GM21723 (cell line): ENCODE measurements around the gene GEMIN2.
A peak's percentile ranks its signal among the peaks of the same experiment; 100 is the strongest.
"Not testable (repeated sequence)": the region's sequence is repeated elsewhere in the genome, so short reads cannot be mapped to it uniquely, and the experiment has no call there.

ENCODE experiments used
- ATAC-seq: cut with Tn5 transposase; IDR thresholded peaks from one replicate; pipeline ENCODE4 v1.9.1; 2021; ENCODE audit warnings: mild to moderate bottlenecking, moderate library complexity; ENCODE audit not compliant: unreplicated experiment

The GEMIN2 gene

GRCh38 chr14:39114073-39114838 lies at the start of gene GEMIN2:
TSS of gene GEMIN2 (plus strand) at chr14:39114323. CDS start at chr14:39114339, 16 bp downstream.
- peak; percentile 87 for ATAC-seq

- not testable (repeated sequence) for ATAC-seq
These were observed 44.8 kb upstream of the GEMIN2 start for GRCh38 chr14:39069169-39069805.

DNA sequence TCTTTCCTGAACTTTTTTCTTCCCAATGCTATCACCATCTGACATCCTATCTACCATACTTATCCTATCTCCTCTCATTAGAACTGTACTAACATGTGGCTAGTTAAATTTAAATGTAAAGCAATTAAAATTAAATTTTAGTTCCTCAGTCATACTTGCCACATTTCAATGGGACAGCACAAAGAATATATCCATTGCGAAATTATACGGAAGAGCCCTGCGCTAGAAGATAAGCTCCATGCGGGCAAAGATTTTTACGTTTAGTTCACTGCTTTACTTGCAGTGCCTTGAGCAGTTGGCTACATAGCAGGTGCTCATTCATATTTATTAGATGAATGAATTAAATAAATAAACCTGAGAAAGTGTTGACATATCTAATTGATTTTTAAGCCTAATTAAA lies 44.2 kb upstream of the GEMIN2 start:
- ATAC-seq: no peak

DNA sequence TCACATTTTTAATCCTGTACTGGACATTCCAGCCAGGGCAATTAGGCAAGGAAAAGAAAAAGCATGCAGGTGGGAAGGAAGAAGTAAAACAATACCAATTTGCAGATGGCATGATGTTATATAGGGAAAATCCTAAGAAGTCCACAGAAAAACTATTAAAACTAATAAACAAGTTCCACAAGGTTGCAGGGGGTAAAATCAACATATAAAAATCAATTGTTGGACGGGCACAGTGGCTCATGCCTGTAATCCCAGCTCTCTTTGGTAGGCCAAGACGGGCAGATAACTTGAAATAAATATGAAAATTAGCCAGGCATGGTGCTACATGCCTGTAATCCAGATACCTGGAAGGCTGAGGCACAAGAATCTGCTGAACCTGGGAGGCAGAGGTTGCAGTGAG lies 43.0 kb upstream of the GEMIN2 start:
- no peak for ATAC-seq

DNA sequence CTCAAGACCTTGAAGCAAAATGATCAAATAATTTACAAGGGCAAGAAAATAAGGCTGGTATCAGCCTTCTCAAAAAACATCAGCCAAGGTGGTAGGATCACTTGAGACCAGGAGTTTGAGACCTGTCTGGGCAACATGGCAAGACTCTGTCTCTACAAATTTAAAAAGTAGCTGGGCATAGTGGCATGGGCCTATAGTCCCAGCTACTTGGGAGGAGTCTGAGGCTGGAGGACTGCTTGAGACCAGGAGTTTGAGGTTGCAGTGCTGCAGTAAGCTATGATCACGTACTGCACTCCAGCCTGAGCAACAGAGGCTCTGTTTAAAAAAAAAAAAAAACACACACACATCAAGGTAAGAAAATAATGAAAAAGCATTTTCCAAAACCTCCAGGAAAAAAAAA lies 33.2 kb upstream of the GEMIN2 start:
- ATAC-seq: no peak

DNA sequence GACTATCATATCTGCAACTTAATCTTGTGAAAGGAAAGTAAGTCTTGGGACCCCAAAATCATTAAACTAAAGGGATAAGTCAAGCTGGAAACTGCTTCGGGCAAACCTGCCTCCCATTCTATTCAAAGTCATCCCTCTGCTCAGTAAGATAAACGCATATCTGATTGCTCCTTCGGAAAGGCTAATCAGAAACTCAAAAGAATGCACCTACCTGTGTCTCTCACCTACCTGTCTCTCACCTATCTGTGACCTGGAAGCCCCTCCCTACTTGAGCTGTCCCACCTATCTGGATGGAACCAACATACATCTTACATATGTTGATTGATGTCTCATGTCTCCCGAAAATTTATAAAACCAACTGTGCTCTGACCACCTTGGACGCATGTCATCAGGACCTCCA lies 31.0 kb upstream of the GEMIN2 start:
- ATAC-seq: no peak

GRCh38 chr14:39085933-39086332 lies 28.2 kb upstream of the GEMIN2 start:
- no peak for ATAC-seq

DNA sequence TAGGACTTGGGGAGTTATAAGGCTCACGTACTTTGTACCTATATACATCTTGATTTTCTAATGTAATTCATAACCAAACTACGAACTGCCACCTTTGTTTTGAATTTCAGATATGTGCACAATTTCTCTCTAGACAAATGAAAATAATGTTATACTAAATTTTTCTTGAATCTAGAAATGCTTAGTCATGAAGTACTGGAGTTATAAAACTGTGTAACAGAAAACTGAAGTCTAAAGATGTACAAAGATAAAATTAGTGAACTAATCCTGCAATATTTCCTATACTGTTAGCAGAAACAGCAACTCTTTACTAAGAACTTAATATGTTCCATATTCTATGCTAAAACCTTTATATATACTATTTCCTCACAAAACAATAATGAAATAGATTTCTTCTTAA lies 26.6 kb upstream of the GEMIN2 start:
- ATAC-seq: no peak

GRCh38 chr14:39090548-39091111 lies 23.5 kb upstream of the GEMIN2 start:
- ATAC-seq: no peak

- ATAC-seq: no peak
These were observed 22.4 kb upstream of the GEMIN2 start for GRCh38 chr14:39091716-39092115.

DNA sequence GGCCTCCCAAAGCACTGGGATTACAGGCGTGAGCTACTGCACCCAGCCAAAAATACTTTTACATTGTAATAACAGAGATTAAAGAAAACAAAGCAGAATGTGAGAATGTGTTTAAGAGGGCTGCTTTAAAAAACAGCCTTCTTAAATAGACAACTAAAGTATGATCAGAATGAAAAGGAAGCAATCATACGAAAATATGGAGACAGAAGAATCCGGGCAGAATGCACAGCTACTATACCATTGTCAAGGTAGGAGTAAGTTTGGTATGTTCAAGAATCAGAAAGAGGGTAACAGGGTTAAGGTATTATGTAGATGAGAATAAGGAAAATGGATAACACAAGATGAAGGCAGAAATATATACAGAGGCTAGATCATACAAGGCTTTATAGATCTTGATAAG lies 19.6 kb upstream of the GEMIN2 start:
- no peak for ATAC-seq

GRCh38 chr14:39097159-39097558 lies 17.0 kb upstream of the GEMIN2 start:
- no peak for ATAC-seq

GRCh38 chr14:39099215-39099614 lies 14.9 kb upstream of the GEMIN2 start:
- ATAC-seq: not testable (repeated sequence)

GRCh38 chr14:39099748-39100147 lies 14.4 kb upstream of the GEMIN2 start:
- no peak for ATAC-seq

- peak; percentile 17 for ATAC-seq
These were observed 11.7 kb upstream of the GEMIN2 start for GRCh38 chr14:39102265-39102968.

DNA sequence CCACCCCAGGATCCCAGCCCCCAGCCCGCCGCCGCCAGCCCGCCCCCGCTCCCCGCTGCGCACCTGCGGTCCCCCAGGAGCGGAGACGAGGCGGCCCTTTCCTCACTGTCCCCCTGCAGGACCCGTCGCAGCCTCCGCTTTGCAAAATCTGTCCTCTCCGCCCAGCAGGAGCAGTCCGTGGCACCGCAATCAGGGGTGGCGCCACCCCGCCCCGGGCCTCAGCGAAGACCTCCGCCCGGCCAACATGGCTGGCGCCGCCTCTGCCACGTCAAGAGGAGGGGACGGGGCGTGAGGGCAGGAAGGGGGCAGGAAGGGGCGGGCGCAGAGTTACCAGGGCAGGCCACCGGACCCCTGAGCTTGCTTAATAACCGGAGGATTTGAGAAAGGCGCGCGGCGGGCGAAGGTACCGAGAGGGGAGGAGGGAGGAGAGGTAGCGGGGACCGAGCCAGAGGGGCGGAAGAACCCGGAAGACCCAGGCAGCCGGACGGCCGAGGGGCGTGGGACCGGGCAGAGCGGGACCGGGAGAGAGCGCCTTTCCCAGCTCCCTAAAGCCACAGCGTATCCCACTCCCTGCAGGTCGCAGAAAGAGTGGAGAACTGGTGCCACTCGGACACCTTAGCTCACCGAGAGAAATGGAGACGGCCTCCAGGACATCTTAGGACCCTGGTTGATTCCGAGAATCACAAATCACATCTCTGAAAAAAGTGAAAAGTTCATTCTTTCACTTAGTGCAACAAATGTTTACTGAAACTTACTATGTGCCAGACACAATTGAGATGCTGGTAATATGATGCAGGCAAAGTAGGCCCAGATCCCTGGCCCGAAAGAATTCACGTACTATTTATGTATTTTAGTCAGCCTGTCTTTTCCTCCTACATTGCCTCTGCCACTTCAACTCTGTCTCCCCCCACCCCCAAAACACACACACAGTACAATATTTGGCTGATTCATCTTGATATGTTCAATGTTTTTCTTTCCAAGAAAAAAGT lies 10.9 kb upstream of the GEMIN2 start, which contains the start of gene SEC23A:
TSS of gene SEC23A (minus strand) at position 267 of the 989 bp plus-strand sequence. CDS start 7,117 bp downstream, outside the sequence.
- ATAC-seq: peak; percentile 94

GRCh38 chr14:39104078-39104801 lies 9.9 kb upstream of the GEMIN2 start:
- ATAC-seq: not testable (repeated sequence)

GRCh38 chr14:39107591-39107996 lies 6.5 kb upstream of the GEMIN2 start:
- ATAC-seq: no peak

DNA sequence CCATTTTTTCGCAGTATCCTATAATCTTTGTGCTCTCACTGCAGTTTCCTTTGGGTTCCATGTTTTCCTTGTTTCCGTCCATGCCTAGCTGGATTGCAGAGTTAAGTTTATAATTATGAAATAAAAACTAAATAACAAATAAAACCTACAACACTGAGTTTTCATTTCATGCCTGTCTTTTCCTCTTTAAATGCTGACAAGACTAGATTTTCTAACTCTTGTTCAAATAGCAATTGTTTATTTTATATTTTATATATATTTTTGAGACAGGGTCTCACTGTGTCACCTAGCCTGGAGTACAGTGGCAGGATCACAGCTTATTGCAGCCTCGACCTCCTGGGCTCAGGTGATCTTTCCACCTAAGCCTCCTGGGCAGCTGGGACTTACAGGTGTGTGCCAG lies 5.3 kb upstream of the GEMIN2 start:
- ATAC-seq: no peak
